Naive thymus-derived CD4-positive, alpha-beta T cell (primary cell): ENCODE results near the gene SLC6A19. TPM values are rescaled to one million over a fixed set of nuclear protein-coding genes. Genes with fewer than 3 reads are reported as not detected.

Experiments used
- ATAC-seq: fragments of 150-1000 bp; cut with Tn5 transposase; 2 replicates; pipeline ENCODE4 v1.10.0; 2021; ENCODE audit warnings: mild to moderate bottlenecking, moderate library complexity
- CTCF ChIA-PET: fragments of 350-600 bp; sonication (Branson Sonifier 250); formaldehyde crosslinking; loops from one replicate; lab custom pipeline; 2021; ENCODE audit warnings: antibody characterized with exemption; lab: Charles Lee
- POLR2A ChIA-PET: fragments of 350-600 bp; sonication (Branson Sonifier 250); formaldehyde crosslinking; loops from one replicate; lab custom pipeline; 2021; ENCODE audit warnings: antibody characterized with exemption, inconsistent platforms; lab: Charles Lee
- DNase-seq, 9 donors: peaks; one replicate each; pipeline versions ENCODE4 v3.0.0 to v3.0.0-alpha.2; 2020 to 2022; ENCODE audit warnings: mixed read lengths in 1 of 9
- H3K27ac ChIP-seq: one replicate; pipeline ENCODE4 v1.7.0; 2013; ENCODE audit warnings: mild to moderate bottlenecking, low read depth, low read length, moderate library complexity
- H3K27me3 ChIP-seq, 2 donors: one replicate each; pipeline ENCODE4 v1.7.0; 2013; ENCODE audit warnings: low read length in 2 of 2, mild to moderate bottlenecking in 2 of 2, moderate library complexity in 2 of 2; ENCODE audit not compliant: control insufficient read depth in 2 of 2, insufficient read depth in 2 of 2
- H3K36me3 ChIP-seq, 3 experiments: 1 replicate in 2 of 3; 2 replicates in 1 of 3; pipeline ENCODE4 v1.7.0; 2013; ENCODE audit warnings: low read length in 3 of 3, mild to moderate bottlenecking in 3 of 3, moderate library complexity in 1 of 3; ENCODE audit not compliant: insufficient read depth in 3 of 3, control insufficient read depth in 2 of 3
- H3K4me1 ChIP-seq, 2 donors: one replicate each; pipeline ENCODE4 v1.7.0; 2013; ENCODE audit warnings: low read length in 2 of 2, mild to moderate bottlenecking in 2 of 2, moderate library complexity in 1 of 2; ENCODE audit not compliant: control insufficient read depth in 2 of 2, insufficient read depth in 2 of 2
- H3K4me3 ChIP-seq: 2 replicates; pipeline ENCODE4 v1.7.0; 2013; ENCODE audit warnings: mild to moderate bottlenecking, low read length
- H3K9me3 ChIP-seq, 3 experiments: 1 replicate in 2 of 3; 2 replicates in 1 of 3; pipeline ENCODE4 v1.7.0; 2013; ENCODE audit warnings: low read length in 3 of 3; ENCODE audit not compliant: control insufficient read depth in 2 of 3
- H3K27ac Mint-ChIP-seq, 9 donors: one replicate each; pipeline ENCODE4 v1.8.0; 2020 to 2022; ENCODE audit warnings: mixed read lengths in 9 of 9, mild to moderate bottlenecking in 8 of 9, moderate library complexity in 5 of 9, inconsistent platforms in 2 of 9
- H3K27me3 Mint-ChIP-seq, 5 donors: one replicate each; pipeline ENCODE4 v1.8.0; 2021 to 2022; ENCODE audit warnings: mixed read lengths in 5 of 5, mild to moderate bottlenecking in 1 of 5
- H3K36me3 Mint-ChIP-seq, 5 donors: one replicate each; pipeline ENCODE4 v1.8.0; 2020 to 2022; ENCODE audit warnings: mixed read lengths in 5 of 5, mild to moderate bottlenecking in 3 of 5, inconsistent platforms in 1 of 5
- H3K4me1 Mint-ChIP-seq, 7 donors: one replicate each; pipeline ENCODE4 v1.8.0; 2020 to 2022; ENCODE audit warnings: mixed read lengths in 7 of 7, mild to moderate bottlenecking in 3 of 7, inconsistent platforms in 1 of 7
- H3K4me3 Mint-ChIP-seq, 10 donors: one replicate each; pipeline ENCODE4 v1.8.0; 2020 to 2022; ENCODE audit warnings: mild to moderate bottlenecking in 10 of 10, mixed read lengths in 10 of 10, moderate library complexity in 6 of 10, inconsistent platforms in 2 of 10
- H3K9me3 Mint-ChIP-seq, 11 donors: one replicate each; pipeline ENCODE4 v1.8.0; 2020 to 2022; ENCODE audit warnings: mixed read lengths in 11 of 11, mild to moderate bottlenecking in 4 of 11, inconsistent platforms in 1 of 11, moderate library complexity in 1 of 11
- intact Hi-C, 2 donors: fragments of 100-400 bp; cut with micrococcal nuclease; formaldehyde crosslinking; loops; one replicate each; pipeline ENCODE4 v1.15.1; 2023
- polyA plus RNA-seq, 2 donors: library from polyadenylated mRNA; unstranded; fragments of 300-500 nt; fragmentation: Illumina TruSeq; gene quantifications; one replicate each; pipeline ENCODE4 v1.2.3, GENCODE V29; 2021
- total RNA-seq, 6 experiments: library from RNA in 5 of 6; stranded (reverse) in 5 of 6; gene quantifications; 1 replicate in 5 of 6; 2 replicates in 1 of 6; pipeline ENCODE4 v1.2.3 and lab custom pipeline; 2021 to 2026

The SLC6A19 gene
- total and polyA plus RNA-seq, 7 experiments from 2014 or later, result not detected

- H3K36me3 Mint-ChIP-seq, result no peaks in the 10 kb centered on the region
- H3K27me3 Mint-ChIP-seq, result peaks cover 0 to 3% (median 0%) of the 10 kb centered on the region in 5 donors
- H3K9me3 ChIP-seq, result no peaks in the 10 kb centered on the region
- H3K27me3 ChIP-seq, result no peaks in the 10 kb centered on the region
- H3K4me3 ChIP-seq, result no peak overlapping the region
- no peak overlapping the region for H3K27ac ChIP-seq
- no peaks in the 10 kb centered on the region for H3K9me3 Mint-ChIP-seq
- H3K4me1 Mint-ChIP-seq, result peaks cover 0 to 14% (median 7%) of the 10 kb centered on the region in 7 donors
- ChIA-PET POLR2A (interaction anchor here (0.7 to 0.9 kb wide), 3 partner anchors 12 to 213 kb away, joined by 3 to 4 read pairs (median 3); no protein-coding TSS in a partner anchor), CTCF (interaction anchor here (0.6 to 1.5 kb wide), 7 partner anchors 11 to 472 kb away, joined by 3 to 9 read pairs (median 4); no protein-coding TSS in a partner anchor)
- H3K27ac Mint-ChIP-seq, result peak overlapping the region in 1 of 9 donors; percentile 36
- intact Hi-C loops, result no loop called here
- H3K36me3 ChIP-seq, result no peaks in the 10 kb centered on the region
- peak overlapping the region in 1 of 10 donors; percentile 82 for H3K4me3 Mint-ChIP-seq
- ATAC-seq (no peak), DNase-seq (no peak)
- H3K4me1 ChIP-seq, result no peaks in the 10 kb centered on the region
These were observed 27.8 kb upstream of the SLC6A19 start for GRCh38 chr5:1173485-1174070.

- H3K27ac ChIP-seq, result no peak overlapping the region
- peaks cover 0 to 3% (median 0%) of the 10 kb centered on the region in 5 donors for H3K27me3 Mint-ChIP-seq
- intact Hi-C loops, result no loop called here
- no peak overlapping the region for H3K27ac Mint-ChIP-seq
- no peaks in the 10 kb centered on the region for H3K27me3 ChIP-seq
- H3K4me3 Mint-ChIP-seq, result no peak overlapping the region
- ChIA-PET POLR2A (interaction anchor here (0.8 kb wide), 1 partner anchor 11 kb away, joined by 3 read pairs; no protein-coding TSS in a partner anchor), CTCF (interaction anchor here (0.6 to 1.5 kb wide), 4 partner anchors 10 to 471 kb away, joined by 3 to 4 read pairs (median 3); no protein-coding TSS in a partner anchor)
- H3K9me3 ChIP-seq, result no peaks in the 10 kb centered on the region
- no peaks in the 10 kb centered on the region for H3K36me3 ChIP-seq
- H3K4me3 ChIP-seq, result no peak overlapping the region
- ATAC-seq (peak; percentile 63), DNase-seq (peak in 3 of 9 donors; percentile 23 to 60 (median 29))
- no peaks in the 10 kb centered on the region for H3K4me1 ChIP-seq
- H3K36me3 Mint-ChIP-seq, result no peaks in the 10 kb centered on the region
- H3K4me1 Mint-ChIP-seq, result peaks cover 0 to 14% (median 7%) of the 10 kb centered on the region in 7 donors
- H3K9me3 Mint-ChIP-seq, result no peaks in the 10 kb centered on the region
These were observed 27.1 kb upstream of the SLC6A19 start for GRCh38 chr5:1174122-1174936.

GRCh38 chr5:1175015-1175414, 26.4 kb upstream of the SLC6A19 start:
- no peaks in the 10 kb centered on the region for H3K4me1 ChIP-seq
- ChIA-PET POLR2A (no interaction called here), CTCF (no interaction called here)
- Mint-ChIP-seq H3K4me1 (peaks cover 0 to 14% (median 7%) of the 10 kb centered on the region in 7 donors), H3K27me3 (peaks cover 0 to 3% (median 0%) of the 10 kb centered on the region in 5 donors), H3K9me3 (no peaks in the 10 kb centered on the region), H3K27ac (no peak overlapping the region), H3K4me3 (no peak overlapping the region), H3K36me3 (no peaks in the 10 kb centered on the region)
- no peak overlapping the region for H3K27ac ChIP-seq
- H3K27me3 ChIP-seq, result no peaks in the 10 kb centered on the region
- no peak for ATAC-seq
- intact Hi-C loops, result no loop called here
- no peaks in the 10 kb centered on the region for H3K9me3 ChIP-seq
- H3K4me3 ChIP-seq, result no peak overlapping the region
- no peaks in the 10 kb centered on the region for H3K36me3 ChIP-seq
- DNase-seq, result no peak

GRCh38 chr5:1175801-1176472, 25.5 kb upstream of the SLC6A19 start:
- H3K36me3 Mint-ChIP-seq, result no peaks in the 10 kb centered on the region
- ChIA-PET CTCF (no interaction called here), POLR2A (no interaction called here)
- no peak for ATAC-seq
- DNase-seq, result no peak
- Histone ChIP-seq H3K27me3 (no peaks in the 10 kb centered on the region), H3K27ac (no peak overlapping the region), H3K36me3 (no peaks in the 10 kb centered on the region), H3K9me3 (no peaks in the 10 kb centered on the region), H3K4me3 (no peak overlapping the region), H3K4me1 (no peaks in the 10 kb centered on the region)
- H3K9me3 Mint-ChIP-seq, result no peaks in the 10 kb centered on the region
- H3K27ac Mint-ChIP-seq, result no peak overlapping the region
- peaks cover 0 to 14% (median 7%) of the 10 kb centered on the region in 7 donors for H3K4me1 Mint-ChIP-seq
- peaks cover 0 to 3% (median 0%) of the 10 kb centered on the region in 5 donors for H3K27me3 Mint-ChIP-seq
- no peak overlapping the region for H3K4me3 Mint-ChIP-seq
- intact Hi-C loops, result no loop called here

- Histone ChIP-seq H3K4me1 (no peaks in the 10 kb centered on the region), H3K4me3 (no peak overlapping the region), H3K27ac (no peak overlapping the region), H3K27me3 (no peaks in the 10 kb centered on the region), H3K9me3 (no peaks in the 10 kb centered on the region), H3K36me3 (no peaks in the 10 kb centered on the region)
- no peak overlapping the region for H3K27ac Mint-ChIP-seq
- H3K4me1 Mint-ChIP-seq, result peaks cover 0 to 8% (median 6%) of the 10 kb centered on the region in 7 donors
- ChIA-PET POLR2A (no interaction called here), CTCF (no interaction called here)
- H3K4me3 Mint-ChIP-seq, result no peak overlapping the region
- H3K9me3 Mint-ChIP-seq, result no peaks in the 10 kb centered on the region
- intact Hi-C loops, result no loop called here
- H3K27me3 Mint-ChIP-seq, result peaks cover 0 to 3% (median 0%) of the 10 kb centered on the region in 5 donors
- no peaks in the 10 kb centered on the region for H3K36me3 Mint-ChIP-seq
- ATAC-seq (no peak), DNase-seq (peak in 1 of 9 donors; percentile 18)
These were observed 24.7 kb upstream of the SLC6A19 start for GRCh38 chr5:1176473-1177391.
